Measurements from ENCODE around the gene YTHDF1.

DNA sequence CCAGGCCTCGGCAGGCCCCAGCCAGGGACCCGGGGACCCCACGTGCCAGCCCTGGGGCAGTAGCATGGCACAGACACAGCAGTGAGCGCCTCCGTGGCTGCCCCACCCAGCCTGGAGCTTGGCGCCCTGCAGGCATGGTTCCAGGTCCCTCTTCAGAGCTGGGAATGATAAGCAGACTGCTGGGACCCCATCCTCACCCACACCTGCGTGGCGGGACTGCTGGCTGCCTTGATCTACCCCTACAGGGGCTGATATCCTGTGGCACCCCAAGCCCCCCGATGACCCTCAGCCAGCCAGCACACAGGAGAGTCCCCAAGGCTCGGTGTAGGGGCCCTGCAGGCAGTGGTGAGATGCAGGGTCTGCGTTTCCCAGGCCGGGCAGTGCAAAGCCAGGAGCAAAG is 47.1 kb downstream of the YTHDF1 start:
- TF ChIP-seq, protein P1, sequence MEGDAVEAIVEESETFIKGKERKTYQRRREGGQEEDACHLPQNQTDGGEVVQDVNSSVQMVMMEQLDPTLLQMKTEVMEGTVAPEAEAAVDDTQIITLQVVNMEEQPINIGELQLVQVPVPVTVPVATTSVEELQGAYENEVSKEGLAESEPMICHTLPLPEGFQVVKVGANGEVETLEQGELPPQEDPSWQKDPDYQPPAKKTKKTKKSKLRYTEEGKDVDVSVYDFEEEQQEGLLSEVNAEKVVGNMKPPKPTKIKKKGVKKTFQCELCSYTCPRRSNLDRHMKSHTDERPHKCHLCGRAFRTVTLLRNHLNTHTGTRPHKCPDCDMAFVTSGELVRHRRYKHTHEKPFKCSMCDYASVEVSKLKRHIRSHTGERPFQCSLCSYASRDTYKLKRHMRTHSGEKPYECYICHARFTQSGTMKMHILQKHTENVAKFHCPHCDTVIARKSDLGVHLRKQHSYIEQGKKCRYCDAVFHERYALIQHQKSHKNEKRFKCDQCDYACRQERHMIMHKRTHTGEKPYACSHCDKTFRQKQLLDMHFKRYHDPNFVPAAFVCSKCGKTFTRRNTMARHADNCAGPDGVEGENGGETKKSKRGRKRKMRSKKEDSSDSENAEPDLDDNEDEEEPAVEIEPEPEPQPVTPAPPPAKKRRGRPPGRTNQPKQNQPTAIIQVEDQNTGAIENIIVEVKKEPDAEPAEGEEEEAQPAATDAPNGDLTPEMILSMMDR (IDR thresholded peaks at IDR 0.05) = no peak
- TF ChIP-seq RFX5 (IDR thresholded peaks at IDR 0.05) (no peak), SMC3 (IDR thresholded peaks at IDR 0.05) (no peak), RNF2 (IDR thresholded peaks at IDR 0.05; ENCODE audit: borderline replicate concordance, low read depth) (no peak), REST (IDR thresholded peaks at IDR 0.05) (no peak), EP300 (IDR thresholded peaks at IDR 0.05) (no peak), POLR2A (IDR thresholded peaks at IDR 0.05; ENCODE audit: low read length) (no peak), BHLHE40 (IDR thresholded peaks at IDR 0.05; ENCODE audit: low read depth, low read length) (no peak), CHD4 (IDR thresholded peaks at IDR 0.05; ENCODE audit: borderline replicate concordance) (no peak)
